SK-N-SH treated with all-trans-retinoic acid at 6 μM for 48 hours (cell line): ENCODE data around the gene SKP1.

Experiments
- ATAC-seq: fragments of 200-7000 bp; cut with Tn5 transposase; 3 replicates; pipeline ENCODE4 v1.9.1; 2020; ENCODE audit warnings: mild to moderate bottlenecking, moderate library complexity
- ARNTL ChIP-seq: fragments of 450-650 bp; formaldehyde crosslinking; IDR thresholded peaks from 2 replicates; pipeline ENCODE4 v1.5.0; 2020; ENCODE audit warnings: low read depth, mild to moderate bottlenecking, moderate library complexity, borderline replicate concordance
- BACH2 ChIP-seq: fragments of 250-450 bp; sonication (Bioruptor Pico); IDR thresholded peaks from 2 replicates; pipeline ENCODE4 v1.9.0; 2021; ENCODE audit warnings: mild to moderate bottlenecking, borderline replicate concordance
- CREB5 ChIP-seq: fragments of 250-450 bp; sonication (Bioruptor Pico); IDR thresholded peaks from 2 replicates; pipeline ENCODE4 v1.5.1; 2020; ENCODE audit warnings: low read depth, mild to moderate bottlenecking, moderate library complexity
- ESRRG ChIP-seq: fragments of 250-450 bp; sonication (Bioruptor Pico); IDR thresholded peaks from 2 replicates; pipeline ENCODE4 v1.6.1; 2021; ENCODE audit warnings: mild to moderate bottlenecking
- GLIS3 ChIP-seq: fragments of 250-450 bp; sonication (Bioruptor Pico); IDR thresholded peaks from 2 replicates; pipeline ENCODE4 v1.5.0; 2020; ENCODE audit warnings: mild to moderate bottlenecking, moderate library complexity
- ISL1 ChIP-seq: fragments of 250-450 bp; sonication (Bioruptor Pico); IDR thresholded peaks from 2 replicates; pipeline ENCODE4 v2.1.2; 2022; ENCODE audit warnings: mild to moderate bottlenecking, moderate library complexity
- OSR1 ChIP-seq: fragments of 250-450 bp; sonication (Bioruptor Pico); IDR thresholded peaks from 2 replicates; pipeline ENCODE4 v1.8.0; 2022; ENCODE audit warnings: moderate library complexity, mild to moderate bottlenecking, inconsistent platforms
- PATZ1 ChIP-seq: fragments of 250-450 bp; sonication (Bioruptor Pico); IDR thresholded peaks from 2 replicates; pipeline ENCODE4 v1.8.0; 2020; ENCODE audit warnings: mild to moderate bottlenecking, moderate library complexity, borderline replicate concordance
- POU6F1 ChIP-seq: fragments of 250-450 bp; sonication (Bioruptor Pico); IDR thresholded peaks from 2 replicates; pipeline ENCODE4 v1.8.0; 2021; ENCODE audit warnings: low read depth, mild to moderate bottlenecking, moderate library complexity, borderline replicate concordance
- PPARA ChIP-seq: fragments of 250-450 bp; sonication (Bioruptor Pico); IDR thresholded peaks from 2 replicates; pipeline ENCODE4 v1.5.0; 2020; ENCODE audit warnings: mild to moderate bottlenecking, borderline replicate concordance
- RARB ChIP-seq: fragments of 250-450 bp; sonication (Bioruptor Pico); IDR thresholded peaks from 2 replicates; pipeline ENCODE4 v1.8.0; 2021; ENCODE audit warnings: mild to moderate bottlenecking, moderate library complexity
- SNAI2 ChIP-seq: fragments of 250-450 bp; sonication (Bioruptor Pico); IDR thresholded peaks from 2 replicates; pipeline ENCODE4 v1.5.0; 2020; ENCODE audit warnings: mild to moderate bottlenecking, moderate library complexity
- TCF4 ChIP-seq: fragments of 250-450 bp; sonication (Bioruptor Pico); IDR thresholded peaks from 2 replicates; pipeline ENCODE4 v1.8.0; 2021; ENCODE audit warnings: mild to moderate bottlenecking, moderate library complexity, borderline replicate concordance
- TOX ChIP-seq: fragments of 250-450 bp; sonication (Bioruptor Pico); IDR thresholded peaks from 2 replicates; pipeline ENCODE4 v1.8.0; 2021; ENCODE audit warnings: mild to moderate bottlenecking, moderate library complexity, borderline replicate concordance
- TSHZ2 ChIP-seq: fragments of 250-450 bp; sonication (Bioruptor Pico); IDR thresholded peaks from 2 replicates; pipeline ENCODE4 v1.5.0; 2020; ENCODE audit warnings: mild to moderate bottlenecking, moderate library complexity
- ZC3H10 ChIP-seq: fragments of 250-450 bp; sonication (Bioruptor Pico); IDR thresholded peaks from 2 replicates; pipeline ENCODE4 v1.5.1; 2021; ENCODE audit warnings: mild to moderate bottlenecking, moderate library complexity
- ZFP30 ChIP-seq: fragments of 450-650 bp; formaldehyde crosslinking; IDR thresholded peaks from 2 replicates; pipeline ENCODE4 v1.5.0; 2022; ENCODE audit warnings: mild to moderate bottlenecking, moderate library complexity
- ZNF565 ChIP-seq: fragments of 450-650 bp; formaldehyde crosslinking; conservative IDR thresholded peaks from 2 replicates; pipeline ENCODE4 v1.5.0; 2020; ENCODE audit warnings: low read depth, mild to moderate bottlenecking, moderate library complexity
- ZNF70 ChIP-seq: fragments of 450-650 bp; formaldehyde crosslinking; IDR thresholded peaks from 2 replicates; pipeline ENCODE4 v1.5.0; 2020; ENCODE audit warnings: mild to moderate bottlenecking, moderate library complexity
- ZNF8 ChIP-seq: fragments of 450-650 bp; formaldehyde crosslinking; IDR thresholded peaks from 2 replicates; pipeline ENCODE4 v1.5.0; 2020; ENCODE audit warnings: mild to moderate bottlenecking, moderate library complexity

Gene SKP1

GRCh38 chr5:134131578-134132350 lies 45.0 kb downstream of the SKP1 start:
- TF ChIP-seq SNAI2 (CRISPR knock-in tag), result no peak
- no peak for TF ChIP-seq ZC3H10 (CRISPR knock-in tag)
- TF ChIP-seq TCF4 (CRISPR knock-in tag), result no peak
- TF ChIP-seq CREB5 (CRISPR knock-in tag), result no peak
- TF ChIP-seq POU6F1 (CRISPR knock-in tag), result no peak
- TF ChIP-seq ZNF70 (CRISPR knock-in tag), result no peak
- no peak for ATAC-seq

GRCh38 chr5:134131165-134131564 lies 45.6 kb downstream of the SKP1 start:
- ATAC-seq, result no peak
- TF ChIP-seq TOX (CRISPR knock-in tag) (no peak), ESRRG (CRISPR knock-in tag) (no peak), TCF4 (CRISPR knock-in tag) (no peak), CREB5 (CRISPR knock-in tag) (no peak), POU6F1 (CRISPR knock-in tag) (no peak), ZNF565 (CRISPR knock-in tag) (no peak), PPARA (CRISPR knock-in tag) (no peak), ZC3H10 (CRISPR knock-in tag) (no peak), ZNF8 (CRISPR knock-in tag) (no peak), ZNF70 (CRISPR knock-in tag) (no peak), OSR1 (CRISPR knock-in tag) (no peak)

- no peak for ATAC-seq
- TF ChIP-seq ESRRG (CRISPR knock-in tag) (no peak), PPARA (CRISPR knock-in tag) (no peak), PATZ1 (CRISPR knock-in tag) (no peak), SNAI2 (CRISPR knock-in tag) (no peak), ZNF8 (CRISPR knock-in tag) (no peak), ZNF70 (CRISPR knock-in tag) (no peak), ZFP30 (CRISPR knock-in tag) (no peak), TSHZ2 (CRISPR knock-in tag) (no peak), ZC3H10 (CRISPR knock-in tag) (no peak), ARNTL (no peak), GLIS3 (CRISPR knock-in tag) (no peak), POU6F1 (CRISPR knock-in tag) (no peak), RARB (CRISPR knock-in tag) (no peak), ISL1 (no peak), BACH2 (CRISPR knock-in tag) (no peak), OSR1 (CRISPR knock-in tag) (no peak)
These were observed 46.4 kb downstream of the SKP1 start for GRCh38 chr5:134130239-134130945.
